GM23338 (cell line): ENCODE measurements around the gene NLK. TPM values are rescaled to one million over a fixed set of nuclear protein-coding genes. Genes with fewer than 3 reads are reported as not detected.

ENCODE experiments used
- ATAC-seq: fragments of 200-7000 bp; cut with Tn5 transposase; 3 replicates; pipeline ENCODE4 v1.9.1; 2020
- DNase-seq: peaks from one replicate; pipeline ENCODE4 v3.0.0-alpha.2; 2015; ENCODE audit warnings: low spot score
- H2AFZ ChIP-seq: fragments of 200-600 bp; sonication (generic); 2 replicates; pipeline ENCODE4 v1.8.0; 2016; ENCODE audit warnings: antibody characterized with exemption, mild to moderate bottlenecking, moderate library complexity
- H3F3A ChIP-seq: fragments of 200-600 bp; sonication (generic); replicated peaks from 2 replicates; pipeline ENCODE4 v1.8.0; 2017; ENCODE audit warnings: antibody characterized with exemption, mixed run types, low read depth
- H3K27ac ChIP-seq: fragments of 200-600 bp; sonication (generic); 2 replicates; pipeline ENCODE4 v1.6.1; 2016; ENCODE audit warnings: low read depth
- H3K27me3 ChIP-seq: fragments of 200-600 bp; sonication (generic); 2 replicates; pipeline ENCODE4 v1.8.0; 2016; ENCODE audit warnings: mild to moderate bottlenecking, mixed run types, moderate library complexity; ENCODE audit not compliant: insufficient read depth
- H3K36me3 ChIP-seq: fragments of 200-600 bp; sonication (generic); 2 replicates; pipeline ENCODE4 v1.8.0; 2016; ENCODE audit warnings: mild to moderate bottlenecking; ENCODE audit not compliant: insufficient read depth
- H3K4me1 ChIP-seq: fragments of 200-600 bp; sonication (generic); 2 replicates; pipeline ENCODE4 v1.8.0; 2016; ENCODE audit warnings: mild to moderate bottlenecking, moderate library complexity; ENCODE audit not compliant: insufficient read depth
- H3K4me2 ChIP-seq: fragments of 200-600 bp; sonication (generic); 2 replicates; pipeline ENCODE4 v1.7.1; 2017; ENCODE audit warnings: mixed run types
- H3K4me3 ChIP-seq: fragments of 200-600 bp; sonication (generic); 2 replicates; pipeline ENCODE4 v1.6.1; 2016; ENCODE audit warnings: mixed run types
- H3K79me2 ChIP-seq: fragments of 200-600 bp; sonication (generic); replicated peaks from 2 replicates; pipeline ENCODE4 v1.8.0; 2017; ENCODE audit warnings: mild to moderate bottlenecking; ENCODE audit not compliant: insufficient read depth
- H3K9me2 ChIP-seq: fragments of 200-600 bp; sonication (generic); 2 replicates; pipeline ENCODE4 v1.8.0; 2017; ENCODE audit not compliant: insufficient read depth
- H4K20me1 ChIP-seq: fragments of 200-600 bp; sonication (generic); replicated peaks from 2 replicates; pipeline ENCODE4 v1.8.0; 2017; ENCODE audit warnings: mild to moderate bottlenecking; ENCODE audit not compliant: insufficient read depth
- H3K27ac Mint-ChIP-seq: 2 replicates; pipeline ENCODE4 v1.8.0; 2020; ENCODE audit warnings: inconsistent platforms, mild to moderate bottlenecking, moderate library complexity, mixed read lengths
- H3K27me3 Mint-ChIP-seq: 3 replicates; pipeline ENCODE4 v1.8.0; 2022; ENCODE audit warnings: low read depth, mild to moderate bottlenecking, moderate library complexity, mixed read lengths, inconsistent platforms; ENCODE audit not compliant: insufficient read depth, poor library complexity
- H3K36me3 Mint-ChIP-seq: 3 replicates; pipeline ENCODE4 v1.8.0; 2021; ENCODE audit warnings: low read depth, mild to moderate bottlenecking, inconsistent platforms, moderate library complexity, mixed read lengths
- H3K4me1 Mint-ChIP-seq: 3 replicates; pipeline ENCODE4 v1.8.0; 2020; ENCODE audit warnings: mild to moderate bottlenecking, inconsistent platforms, mixed read lengths
- H3K4me3 Mint-ChIP-seq: 3 replicates; pipeline ENCODE4 v1.8.0; 2021; ENCODE audit warnings: moderate library complexity, mild to moderate bottlenecking, inconsistent platforms, mixed read lengths
- H3K9me3 Mint-ChIP-seq: 3 replicates; pipeline ENCODE4 v1.8.0; 2020; ENCODE audit warnings: moderate library complexity, mild to moderate bottlenecking, inconsistent platforms, mixed read lengths
- CREB1 ChIP-seq: fragments of 250-450 bp; sonication (Bioruptor Pico); IDR thresholded peaks from 2 replicates; pipeline ENCODE4 v1.5.0; 2020; ENCODE audit warnings: low read depth, mild to moderate bottlenecking, moderate library complexity
- EZH2phosphoT487 ChIP-seq: fragments of 200-600 bp; sonication (generic); IDR thresholded peaks from one replicate; pipeline ENCODE4 v1.8.1; 2018; ENCODE audit warnings: antibody characterized with exemption; ENCODE audit not compliant: unreplicated experiment
- JUNB ChIP-seq: IDR thresholded peaks from one replicate; pipeline ENCODE4 v1.6.1; 2016; ENCODE audit warnings: antibody characterized with exemption; ENCODE audit not compliant: unreplicated experiment
- REST ChIP-seq: IDR thresholded peaks from one replicate; pipeline ENCODE4 v1.6.1; 2018; ENCODE audit warnings: antibody characterized with exemption; ENCODE audit not compliant: unreplicated experiment
- STAT1 ChIP-seq: IDR thresholded peaks from one replicate; pipeline ENCODE4 v1.6.1; 2016; ENCODE audit warnings: antibody characterized with exemption; ENCODE audit not compliant: unreplicated experiment
- ZNF114 ChIP-seq: fragments of 250-450 bp; sonication (Bioruptor Pico); IDR thresholded peaks from 2 replicates; pipeline ENCODE4 v1.5.0; 2020; ENCODE audit warnings: mild to moderate bottlenecking, moderate library complexity
- ZNF331 ChIP-seq: fragments of 250-450 bp; sonication (Bioruptor Pico); IDR thresholded peaks from 2 replicates; pipeline ENCODE4 v1.5.0; 2020; ENCODE audit warnings: low read depth, mild to moderate bottlenecking, moderate library complexity
- ZNF462 ChIP-seq: fragments of 250-450 bp; sonication (Bioruptor Pico); IDR thresholded peaks from 2 replicates; pipeline ENCODE4 v1.5.0; 2020; ENCODE audit warnings: mild to moderate bottlenecking, moderate library complexity
- polyA plus RNA-seq: library from polyadenylated mRNA; unstranded; fragments of >200 nt; fragmentation: Nextera tagmentation; extraction: Ambion mirVana; gene quantifications from 2 replicates; pipeline ENCODE4 v1.2.1, GENCODE V29; 2016
- total RNA-seq: library from RNA; depleted of rRNA; stranded (reverse); fragments of >200 nt; shearing (Covaris generic); gene quantifications from 2 replicates; pipeline ENCODE4 v1.2.3, GENCODE V29; 2014

Gene NLK
- total and polyA plus RNA-seq, 2 experiments from 2014 or later = 34.7 to 78.5 TPM

- no peaks in the 10 kb centered on the region; the same call in 2 of the 3 replicates for H3K4me1 Mint-ChIP-seq
- DNase-seq (no peak), ATAC-seq (no peak)
- Histone ChIP-seq H3K9me2 (no peaks in the 10 kb centered on the region), H3K79me2 (no peaks in the 10 kb centered on the region), H3K27me3 (no peaks in the 10 kb centered on the region), H2AFZ (no peak overlapping the region), H3K36me3 (no peaks in the 10 kb centered on the region), H3F3A (no peaks in the 10 kb centered on the region), H3K4me2 (no peak overlapping the region), H3K4me3 (no peak overlapping the region), H4K20me1 (no peaks in the 10 kb centered on the region), H3K27ac (no peak overlapping the region), H3K4me1 (no peaks in the 10 kb centered on the region)
- no peak for TF ChIP-seq ZNF462 (CRISPR knock-in tag)
- no peak for TF ChIP-seq STAT1
- TF ChIP-seq CREB1 (CRISPR knock-in tag) = no peak
- no peak for TF ChIP-seq JUNB
- no peak for TF ChIP-seq EZH2phosphoT487
- TF ChIP-seq ZNF114 = no peak
- no peak for TF ChIP-seq ZNF331 (CRISPR knock-in tag)
- no peak for TF ChIP-seq REST
- H3K27me3 Mint-ChIP-seq = no peaks in the 10 kb centered on the region
- no peak overlapping the region for H3K4me3 Mint-ChIP-seq
- H3K27ac Mint-ChIP-seq = no peak overlapping the region
- H3K9me3 Mint-ChIP-seq = no peaks in the 10 kb centered on the region
- H3K36me3 Mint-ChIP-seq = peaks cover 5% of the 10 kb centered on the region; the same call in 2 of the 3 replicates
Measured at GRCh38 chr17:28139822-28140221, 97.3 kb downstream of the NLK start.
